HAP-1 (cell line): ENCODE data around the gene PTER.

ENCODE experiments used
- DNase-seq, 2 experiments: peaks; one replicate each; pipeline ENCODE4 v3.0.0-alpha.2; 2016 to 2020; ENCODE audit warnings: low spot score in 2 of 2
- H3K27me3 ChIP-seq: fragments of 250-450 bp; sonication (Bioruptor Pico); 2 replicates; pipeline ENCODE4 v1.5.1; 2020; ENCODE audit warnings: low read depth, mild to moderate bottlenecking, moderate library complexity
- H3K36me3 ChIP-seq: fragments of 250-450 bp; sonication (Bioruptor Pico); replicated peaks from 2 replicates; pipeline ENCODE4 v1.5.1; 2020; ENCODE audit warnings: mild to moderate bottlenecking
- H3K4me1 ChIP-seq: fragments of 250-450 bp; sonication (Bioruptor Pico); 2 replicates; pipeline ENCODE4 v1.5.1; 2020; ENCODE audit warnings: mild to moderate bottlenecking
- H3K4me3 ChIP-seq: fragments of 250-450 bp; sonication (Bioruptor Pico); 2 replicates; pipeline ENCODE4 v1.5.1; 2020; ENCODE audit warnings: mild to moderate bottlenecking, moderate library complexity
- H3K9me3 ChIP-seq: fragments of 250-450 bp; sonication (Bioruptor Pico); 2 replicates; pipeline ENCODE4 v1.5.1; 2020; ENCODE audit warnings: mild to moderate bottlenecking, moderate library complexity
- in situ Hi-C: fragments of 300-500 bp; cut with MboI; formaldehyde crosslinking; loops from 3 replicates; pipeline ENCODE4 v1.14.3; 2020; ENCODE audit warnings: low sequenced_read_pairs, inconsistent platforms, mixed read lengths

Gene PTER

DNA sequence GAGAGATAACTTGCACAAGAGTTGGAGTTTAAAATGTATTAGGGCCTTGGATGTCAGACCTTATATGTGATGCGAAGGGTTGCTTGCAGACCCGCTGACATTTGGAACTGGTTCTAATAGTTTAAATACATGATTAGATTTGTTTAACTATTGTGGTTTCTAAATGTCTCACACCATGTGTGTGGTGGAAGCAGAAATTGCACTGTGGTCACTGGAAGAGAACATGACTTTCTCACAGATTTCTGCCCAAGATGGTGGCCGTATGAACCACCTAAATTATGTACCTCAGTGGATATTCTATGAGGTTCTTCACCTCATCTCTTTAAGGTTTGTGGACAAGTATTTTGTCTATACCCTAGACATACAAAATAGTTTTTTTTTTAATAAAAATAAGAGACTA, 93.0 kb downstream of the PTER start:
- no peak overlapping the region for H3K4me3 ChIP-seq
- H3K36me3 ChIP-seq = no peaks in the 10 kb centered on the region
- in situ Hi-C loops = no loop called here
- H3K27me3 ChIP-seq = no peaks in the 10 kb centered on the region
- no peaks in the 10 kb centered on the region for H3K4me1 ChIP-seq
- H3K9me3 ChIP-seq = no peaks in the 10 kb centered on the region
- no peak for DNase-seq

DNA sequence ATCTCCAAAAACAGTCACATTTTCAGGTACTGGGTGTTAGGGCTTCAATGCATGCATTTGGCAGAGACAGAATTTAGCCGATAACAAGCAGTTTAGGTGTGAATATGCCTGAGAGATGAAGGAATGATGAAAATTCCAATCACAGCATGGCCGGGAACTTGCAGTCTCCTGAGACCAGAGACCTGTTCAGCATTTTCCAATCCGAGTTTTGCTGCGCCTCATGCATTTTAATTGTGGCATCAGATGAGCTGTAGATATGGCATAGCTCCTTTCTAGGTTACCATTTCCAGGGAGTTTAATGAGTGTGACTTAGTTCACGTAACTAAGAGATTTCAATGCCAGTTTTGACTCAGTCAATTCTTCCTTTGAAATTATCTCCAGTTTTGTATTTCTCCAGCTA, 99.3 kb downstream of the PTER start:
- no peak overlapping the region for H3K4me3 ChIP-seq
- DNase-seq = no peak
- H3K36me3 ChIP-seq = no peaks in the 10 kb centered on the region
- in situ Hi-C loops = no loop called here
- H3K9me3 ChIP-seq = no peaks in the 10 kb centered on the region
- no peaks in the 10 kb centered on the region for H3K27me3 ChIP-seq
- H3K4me1 ChIP-seq = no peaks in the 10 kb centered on the region

DNA sequence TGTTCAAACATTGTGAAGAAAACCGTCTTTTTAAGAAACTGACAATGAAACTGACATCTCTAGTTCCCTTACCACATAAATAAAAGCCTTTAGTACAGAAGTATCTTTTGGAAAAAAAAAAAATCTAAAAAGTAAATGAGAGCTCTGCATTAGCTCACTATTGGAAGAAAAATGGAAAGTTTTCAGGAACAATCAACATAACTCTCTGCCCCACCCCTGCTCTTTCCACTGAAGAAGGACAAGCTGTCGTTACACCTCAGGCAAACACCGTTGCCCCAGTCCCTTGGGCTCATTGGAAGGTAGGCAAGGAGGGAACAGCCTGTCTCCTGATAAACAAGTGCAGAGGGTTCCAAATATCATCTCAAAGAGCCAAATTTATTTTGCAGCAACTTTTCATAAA, 107.3 kb downstream of the PTER start:
- H3K4me3 ChIP-seq = no peak overlapping the region
- H3K36me3 ChIP-seq = no peaks in the 10 kb centered on the region
- no peaks in the 10 kb centered on the region for H3K4me1 ChIP-seq
- no peak for DNase-seq
- H3K9me3 ChIP-seq = no peaks in the 10 kb centered on the region
- in situ Hi-C loops = no loop called here
- no peaks in the 10 kb centered on the region for H3K27me3 ChIP-seq

DNA sequence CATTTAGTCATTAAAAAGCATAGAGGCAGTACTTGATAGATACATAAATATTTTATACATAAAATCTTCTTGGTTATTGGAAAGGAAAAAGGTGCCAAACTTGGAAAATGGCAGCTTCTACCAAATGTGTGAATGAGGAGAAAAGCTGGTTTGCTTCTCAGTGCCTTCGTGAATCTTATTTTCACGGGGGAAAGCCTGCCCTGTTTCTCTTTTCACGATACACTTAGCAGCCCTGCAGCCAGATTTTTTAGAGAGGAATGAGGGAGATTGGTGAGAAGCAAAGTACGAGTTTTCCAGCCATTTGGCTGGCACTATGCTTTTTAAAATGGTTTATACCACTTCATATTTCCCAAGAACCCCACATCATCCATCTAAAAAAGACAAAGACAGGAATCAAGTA, 107.8 kb downstream of the PTER start:
- Histone ChIP-seq H3K4me3 (no peak overlapping the region), H3K4me1 (no peaks in the 10 kb centered on the region), H3K36me3 (no peaks in the 10 kb centered on the region), H3K9me3 (no peaks in the 10 kb centered on the region), H3K27me3 (no peaks in the 10 kb centered on the region)
- in situ Hi-C loops = no loop called here
- DNase-seq = no peak

DNA sequence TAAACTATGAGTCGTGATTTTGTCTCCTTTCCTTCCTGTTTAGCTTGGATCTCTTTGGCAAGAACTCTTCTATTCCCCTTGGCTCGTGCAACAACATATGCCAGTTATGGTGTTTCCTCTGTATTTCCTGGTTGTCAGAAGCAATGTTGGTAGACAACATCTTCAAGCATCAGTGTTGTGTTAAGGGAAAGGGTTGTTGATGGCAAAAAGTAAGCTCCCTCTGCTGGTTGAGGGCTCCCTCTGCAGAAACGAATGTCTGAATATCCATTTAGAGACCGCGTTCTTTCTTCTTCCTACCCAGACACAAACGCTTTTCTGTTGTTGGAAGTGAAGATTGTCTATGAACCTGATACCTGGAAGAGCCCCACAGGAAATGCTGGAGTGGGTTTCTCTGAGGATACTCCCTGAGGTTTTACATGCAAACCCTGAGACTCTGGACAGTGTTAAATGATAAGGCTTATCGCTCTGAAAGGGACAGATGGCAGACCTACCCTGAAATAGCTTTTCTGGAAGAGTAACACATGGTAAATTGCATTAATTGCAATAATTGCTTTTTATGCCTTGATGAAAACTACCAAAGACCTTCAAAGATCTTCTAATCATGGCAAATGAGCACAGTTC, 108.4 kb downstream of the PTER start:
- in situ Hi-C loops = no loop called here
- H3K36me3 ChIP-seq = no peaks in the 10 kb centered on the region
- H3K27me3 ChIP-seq = no peaks in the 10 kb centered on the region
- no peak overlapping the region for H3K4me3 ChIP-seq
- H3K4me1 ChIP-seq = no peaks in the 10 kb centered on the region
- peak in 1 of 2 experiments; percentile 37 for DNase-seq
- no peaks in the 10 kb centered on the region for H3K9me3 ChIP-seq

DNA sequence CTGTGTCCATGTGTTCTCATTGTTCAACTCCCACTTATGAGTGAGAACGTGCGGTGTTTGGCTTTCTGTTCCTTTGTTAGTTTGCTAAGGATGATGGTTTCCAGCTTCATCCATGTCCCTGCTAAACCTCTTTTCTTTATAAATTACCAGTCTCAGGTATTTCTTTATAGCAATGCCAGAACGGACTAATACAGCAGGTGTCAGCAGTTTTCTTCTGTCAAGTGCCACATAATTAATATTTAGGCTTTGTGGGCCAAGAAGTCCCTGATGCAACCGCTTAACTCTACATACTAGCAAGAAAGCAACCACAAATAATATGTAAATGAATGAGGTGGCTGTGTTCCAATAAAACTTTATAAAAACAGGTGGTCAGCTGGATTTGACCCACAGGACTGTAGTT, 111.2 kb downstream of the PTER start:
- Histone ChIP-seq H3K4me1 (no peaks in the 10 kb centered on the region), H3K27me3 (no peaks in the 10 kb centered on the region), H3K4me3 (no peak overlapping the region), H3K9me3 (no peaks in the 10 kb centered on the region), H3K36me3 (no peaks in the 10 kb centered on the region)
- in situ Hi-C loops = no loop called here
- no peak for DNase-seq

DNA sequence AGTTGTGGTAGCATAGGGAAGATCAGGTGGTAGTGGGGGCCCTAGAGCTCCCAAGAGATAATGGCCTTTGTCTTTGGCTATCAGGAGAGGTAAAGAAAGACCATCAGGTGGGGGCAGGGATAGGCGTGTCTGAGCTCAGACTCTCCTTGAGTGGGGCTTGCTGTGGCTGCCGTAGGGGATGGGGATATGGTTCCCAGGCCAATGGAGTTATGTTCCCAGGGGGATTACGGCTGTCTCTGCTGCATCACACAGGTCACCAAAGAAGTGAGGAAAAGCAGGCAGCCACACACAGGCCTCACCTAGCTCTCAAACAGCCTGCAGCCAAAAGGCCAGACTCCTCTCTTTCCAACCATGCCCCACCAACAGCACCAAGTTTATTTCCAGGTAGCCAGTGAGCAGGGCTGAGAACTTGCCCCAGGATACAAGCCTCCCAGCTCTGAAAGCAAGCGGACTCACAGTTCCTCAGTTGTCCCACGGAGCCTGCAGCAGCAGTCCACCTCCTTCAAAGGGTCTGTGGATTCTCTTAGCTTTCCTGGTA, 122.5 kb downstream of the PTER start:
- Histone ChIP-seq H3K9me3 (no peaks in the 10 kb centered on the region), H3K27me3 (0 out of 2 replicates have a peak, but pooled peaks cover 3% of the 10 kb centered on the region), H3K4me3 (no peak overlapping the region), H3K36me3 (no peaks in the 10 kb centered on the region), H3K4me1 (no peaks in the 10 kb centered on the region)
- DNase-seq = no peak
- in situ Hi-C loops = no loop called here

DNA sequence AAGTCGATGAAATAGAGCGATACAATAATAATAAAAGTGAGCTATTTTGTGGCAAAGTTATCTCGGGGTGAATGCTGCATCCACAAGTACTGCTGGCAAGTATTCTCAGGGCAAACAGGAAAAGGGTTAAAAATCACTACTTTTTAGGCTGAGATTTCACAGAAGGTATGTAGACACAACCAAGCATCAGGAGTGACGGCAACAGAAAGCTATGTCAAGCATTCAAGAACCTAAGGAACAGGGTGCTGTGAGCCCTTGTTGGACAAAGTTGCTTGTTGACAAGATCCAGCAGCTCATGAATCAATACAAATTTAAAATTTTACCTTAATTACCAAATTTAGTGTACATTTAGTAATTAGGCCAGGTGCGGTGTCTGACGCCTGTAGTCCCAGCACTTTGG, 126.1 kb downstream of the PTER start:
- H3K4me3 ChIP-seq = no peak overlapping the region
- no peaks in the 10 kb centered on the region for H3K36me3 ChIP-seq
- in situ Hi-C loops = no loop called here
- no peaks in the 10 kb centered on the region for H3K9me3 ChIP-seq
- 0 out of 2 replicates have a peak, but pooled peaks cover 3% of the 10 kb centered on the region for H3K27me3 ChIP-seq
- no peak for DNase-seq
- H3K4me1 ChIP-seq = no peaks in the 10 kb centered on the region
